LNCAP (cell line): Measurements from ENCODE around the gene C8G.

Experiments
- CTCF ChIP-seq: fragments of 450-650 bp; IDR thresholded peaks from 2 replicates; pipeline ENCODE4 v1.5.1; 2017; ENCODE audit warnings: mild to moderate bottlenecking

Gene C8G

GRCh38 chr9:136930014-136930413 is 15.0 kb upstream of the C8G start:
- TF ChIP-seq CTCF, result no peak

GRCh38 chr9:136931611-136932130 is 13.4 kb upstream of the C8G start:
- no peak for TF ChIP-seq CTCF

- TF ChIP-seq CTCF, result no peak
Measured at GRCh38 chr9:136934277-136934676, 10.8 kb upstream of the C8G start.

- TF ChIP-seq CTCF, result no peak
Measured at GRCh38 chr9:136935651-136936050, 9.4 kb upstream of the C8G start.

- TF ChIP-seq CTCF, result no peak
Measured at GRCh38 chr9:136936645-136937170, 8.3 kb upstream of the C8G start.

GRCh38 chr9:136937186-136938001 is 7.6 kb upstream of the C8G start:
- no peak for TF ChIP-seq CTCF

GRCh38 chr9:136939431-136939995 is 5.5 kb upstream of the C8G start:
- TF ChIP-seq CTCF, result no peak
